Activated naive CD4-positive, alpha-beta T cell treated with Interleukin-2 at 50 U/mL for 16 hours (primary cell): Measurements from ENCODE around the gene GPRC5C.

Source experiments
- DNase-seq: peaks from one replicate; pipeline ENCODE4 v3.0.0-alpha.2; 2020

GPRC5C gene

DNA sequence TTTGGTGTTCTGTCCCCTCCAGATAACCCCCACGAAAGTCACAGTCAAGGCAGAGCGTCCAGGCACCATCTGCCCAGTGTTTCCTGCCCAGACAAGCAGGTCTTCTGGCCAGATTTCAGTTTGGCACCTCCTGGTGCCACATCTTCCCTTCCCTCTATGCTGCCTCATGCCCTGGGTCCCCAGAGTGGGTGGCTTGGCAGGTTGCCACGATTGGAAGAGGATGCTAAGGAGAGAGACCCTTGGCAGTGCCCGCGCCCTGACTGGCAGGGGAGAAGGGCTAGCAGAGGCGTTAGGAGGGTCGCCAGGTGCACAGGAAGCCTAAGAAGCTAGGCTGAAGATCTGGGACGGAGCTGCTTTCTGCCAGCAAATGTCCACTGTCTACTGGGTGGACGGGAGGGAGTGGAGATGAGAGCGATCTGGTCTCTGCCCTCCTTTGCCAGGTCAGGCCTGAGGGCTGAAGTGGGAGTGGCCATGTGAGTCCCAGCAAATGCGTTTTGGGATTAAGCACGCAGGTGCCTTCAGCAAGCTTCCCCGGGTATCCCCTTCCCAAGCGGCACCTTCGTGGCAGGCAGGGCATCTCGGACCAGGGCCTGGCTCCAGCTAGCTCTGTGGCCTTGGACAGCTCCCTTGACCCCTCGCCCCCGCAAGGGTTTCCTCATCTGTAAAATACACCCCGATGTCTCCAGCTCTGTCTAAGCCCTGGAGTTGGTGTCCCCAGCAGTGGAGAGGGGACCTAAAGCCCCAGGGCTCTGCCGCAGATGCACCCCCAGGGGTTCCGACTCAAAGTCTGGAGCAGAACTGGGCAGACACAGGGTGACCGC is 21.2 kb downstream of the GPRC5C start:
- DNase-seq = no peak

DNA sequence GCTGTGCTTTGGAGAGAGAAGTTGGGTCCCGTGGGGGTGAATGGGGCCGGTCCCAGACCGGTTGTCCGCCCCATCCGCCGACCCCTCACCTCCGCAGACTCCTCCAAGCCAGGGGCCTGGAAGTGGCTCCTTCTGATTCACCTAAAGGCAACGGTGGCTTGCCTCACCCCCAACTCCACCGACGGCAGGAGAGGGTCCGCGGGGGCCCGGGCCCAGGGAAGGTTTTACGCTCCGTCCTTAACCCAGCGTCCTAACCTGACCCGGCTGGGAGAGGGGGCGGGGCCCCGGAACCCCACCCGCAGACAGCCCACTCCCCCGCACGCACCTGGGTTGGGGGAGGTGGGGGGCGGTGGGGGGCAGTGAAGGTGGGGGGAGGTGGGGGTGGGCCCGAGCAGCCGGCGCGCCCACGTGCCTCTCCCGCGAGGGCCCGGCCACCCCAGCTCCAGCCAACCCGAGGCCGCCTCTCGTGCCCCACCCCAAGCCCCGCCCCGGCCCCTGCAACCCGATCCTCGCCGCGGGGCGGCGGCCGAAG is 21.8 kb downstream of the GPRC5C start:
- peak; percentile 74 for DNase-seq

- DNase-seq = no peak
These were observed 22.5 kb downstream of the GPRC5C start for GRCh38 chr17:74454197-74455024.

- DNase-seq = no peak
These were observed 23.2 kb downstream of the GPRC5C start for GRCh38 chr17:74455025-74455545.

GRCh38 chr17:74455821-74456220 is 23.9 kb downstream of the GPRC5C start:
- DNase-seq = no peak

GRCh38 chr17:74457146-74457819 is 25.4 kb downstream of the GPRC5C start:
- peak; percentile 79 for DNase-seq

DNA sequence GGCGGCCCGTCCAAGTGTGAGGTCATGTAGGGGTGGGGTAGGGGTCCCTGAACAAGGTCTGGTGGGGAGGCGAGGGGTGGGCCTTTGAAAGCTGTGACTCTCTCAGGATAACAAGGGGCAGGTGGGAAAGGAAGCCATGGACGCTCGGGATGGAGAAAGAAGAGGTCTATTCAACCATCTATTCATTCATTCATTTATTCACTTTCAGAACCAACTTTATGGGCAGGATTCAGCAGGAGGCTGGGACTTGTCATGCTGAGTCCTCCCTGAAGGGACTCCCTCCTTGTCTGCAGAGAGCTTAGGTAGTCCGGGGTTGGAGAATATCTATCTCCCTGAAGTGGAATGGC is 25.9 kb downstream of the GPRC5C start:
- DNase-seq = no peak

- no peak for DNase-seq
These were observed 26.9 kb downstream of the GPRC5C start for GRCh38 chr17:74458835-74459234.

DNA sequence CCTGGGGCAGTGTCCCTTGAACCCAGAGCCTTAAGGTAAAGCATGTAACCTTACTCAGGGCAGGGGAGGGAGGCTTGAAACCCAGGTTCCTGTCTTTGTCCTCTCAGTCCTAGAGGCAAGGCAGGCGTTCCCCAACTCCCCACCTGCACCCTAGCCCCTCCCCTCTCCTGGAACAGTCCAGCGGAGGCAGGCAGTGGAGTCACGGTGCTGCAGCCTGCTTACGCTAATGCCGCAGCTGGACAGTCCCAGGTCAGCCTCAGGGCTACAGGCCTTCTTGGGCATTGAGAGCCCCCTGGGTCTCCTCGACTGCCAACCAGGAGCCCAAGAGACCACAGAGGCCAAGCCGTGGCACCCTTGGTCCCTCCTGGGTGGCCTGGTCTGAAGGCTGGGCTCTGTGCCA is 27.7 kb downstream of the GPRC5C start:
- DNase-seq = no peak

- DNase-seq = no peak
These were observed 28.4 kb downstream of the GPRC5C start for GRCh38 chr17:74460241-74460640.

GRCh38 chr17:74460996-74461395 is 29.1 kb downstream of the GPRC5C start:
- DNase-seq = no peak

- DNase-seq = no peak
These were observed 29.7 kb downstream of the GPRC5C start for GRCh38 chr17:74461611-74462010.

DNA sequence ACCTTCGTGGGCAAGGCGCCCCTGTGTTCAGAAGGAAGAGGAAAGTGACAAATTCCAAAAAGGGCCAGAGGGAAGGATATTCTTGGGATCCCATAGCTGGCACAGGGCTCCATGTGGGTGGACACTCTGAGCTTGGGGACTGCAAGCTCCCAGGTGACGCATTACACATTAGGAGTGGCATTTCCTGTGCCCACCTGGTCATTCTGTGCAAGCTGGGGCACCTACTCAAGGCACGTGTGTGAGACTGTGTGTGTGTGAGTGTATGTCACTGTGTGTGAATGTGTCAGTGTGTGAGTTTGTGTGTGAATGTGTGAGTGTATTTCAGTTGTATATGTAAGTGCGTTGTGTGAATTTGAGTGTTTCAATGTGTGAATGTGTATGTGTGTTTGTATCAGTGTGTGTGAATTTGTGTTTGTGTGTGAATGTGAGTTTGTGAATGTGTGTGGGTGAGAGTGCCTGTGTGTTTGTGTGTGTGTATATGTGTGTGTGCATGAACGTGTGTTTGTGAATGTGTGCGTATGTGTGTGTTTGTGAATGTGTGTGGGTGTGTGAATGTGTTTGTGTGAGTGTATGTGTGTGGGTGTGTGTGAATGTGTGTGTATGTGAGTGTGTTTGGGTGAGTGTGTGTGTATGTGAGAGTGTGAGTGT is 33.0 kb downstream of the GPRC5C start:
- DNase-seq = no peak

GRCh38 chr17:74465378-74466110 is 33.7 kb downstream of the GPRC5C start:
- no peak for DNase-seq

GRCh38 chr17:74466111-74466827 is 34.4 kb downstream of the GPRC5C start, which contains the start of gene CD300A:
Gene CD300A (plus strand): TSS chr17:74466634. CDS start chr17:74466704, 70 bp downstream.
- DNase-seq = peak; percentile 26

GRCh38 chr17:74466828-74467184 is 34.9 kb downstream of the GPRC5C start:
- DNase-seq = no peak

GRCh38 chr17:74467221-74467951 is 35.5 kb downstream of the GPRC5C start:
- DNase-seq = peak; percentile 23

DNA sequence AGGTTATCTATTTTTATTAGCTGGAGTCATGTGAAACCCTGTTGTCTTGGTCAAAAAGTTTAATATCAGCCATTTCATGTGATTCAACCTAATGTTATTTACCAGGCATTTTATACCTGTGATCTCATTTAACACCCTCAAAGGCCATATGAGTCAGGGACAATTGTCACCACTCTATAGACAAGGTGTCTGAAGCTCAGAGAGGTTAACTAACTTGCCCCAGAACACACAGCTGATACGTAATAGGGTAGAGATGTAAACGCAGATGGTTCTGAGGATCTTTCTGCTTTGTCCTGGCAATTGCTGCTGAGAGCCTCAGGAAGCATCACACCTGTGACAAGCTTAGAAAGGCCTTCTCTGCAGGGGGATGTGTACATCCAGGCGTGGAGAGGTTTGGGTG is 39.5 kb downstream of the GPRC5C start:
- no peak for DNase-seq

GRCh38 chr17:74472890-74473289 is 41.0 kb downstream of the GPRC5C start:
- DNase-seq = no peak

- no peak for DNase-seq
These were observed 41.4 kb downstream of the GPRC5C start for GRCh38 chr17:74473294-74473693.
